GM10248 (cell line): ENCODE data around the gene SLC27A6.
"Not testable (repeated sequence)": the region's sequence is repeated elsewhere in the genome, so short reads cannot be mapped to it uniquely, and the experiment has no call there.

Experiments
- CTCF ChIA-PET: fragments of 300-600 bp; sonication (Branson Sonifier 250); formaldehyde crosslinking; extraction: SDS; loops from one replicate; lab custom pipeline; 2021; ENCODE audit warnings: antibody characterized with exemption; lab: Yijun Ruan, JAX
- POLR2A ChIA-PET: fragments of 350-650 bp; sonication (Branson Sonifier 250); formaldehyde crosslinking; extraction: SDS; loops from one replicate; lab custom pipeline; 2020; ENCODE audit warnings: antibody characterized with exemption; lab: Yijun Ruan, JAX
- DNase-seq: peaks from one replicate; pipeline ENCODE4 v3.0.0; 2012; ENCODE audit errors: extremely low spot score
- CTCF ChIP-seq: IDR thresholded peaks from 2 replicates; pipeline ENCODE4 v1.5.1; 2012; ENCODE audit warnings: mild to moderate bottlenecking, low read depth; ENCODE audit errors: extremely low read depth, missing control alignments, control extremely low read depth

SLC27A6 gene

GRCh38 chr5:128965011-128965637, at the start of gene SLC27A6:
TSS of gene SLC27A6 (plus strand) at chr5:128965488. CDS start at chr5:128966138, 650 bp downstream.
- TF ChIP-seq CTCF: no peak
- no peak for DNase-seq
- CTCF ChIA-PET: no interaction called here
- POLR2A ChIA-PET: no interaction called here

- no peak for DNase-seq
- CTCF ChIA-PET: interaction anchor here (2.4 kb wide), 1 partner anchor 14 kb away, joined by 11 read pairs; no protein-coding TSS in a partner anchor
- TF ChIP-seq CTCF: no peak
- POLR2A ChIA-PET: no interaction called here
These were observed 45.7 kb upstream of the SLC27A6 start for GRCh38 chr5:128919542-128919941.

GRCh38 chr5:128920345-128921215, 44.7 kb upstream of the SLC27A6 start:
- POLR2A ChIA-PET: no interaction called here
- no peak for TF ChIP-seq CTCF
- no peak for DNase-seq
- CTCF ChIA-PET: interaction anchor here (1.4 kb wide), 1 partner anchor 205 kb away, joined by 3 read pairs; no protein-coding TSS in a partner anchor

GRCh38 chr5:128924299-128924698, 41.0 kb upstream of the SLC27A6 start:
- ChIA-PET CTCF (interaction anchor here (0.9 to 1.8 kb wide), 2 partner anchors 11 to 18 kb away, joined by 3 to 9 read pairs; no protein-coding TSS in a partner anchor), POLR2A (no interaction called here)
- TF ChIP-seq CTCF: no peak
- DNase-seq: no peak

- DNase-seq: no peak
- POLR2A ChIA-PET: no interaction called here
- CTCF ChIA-PET: interaction anchor here (1.0 to 1.6 kb wide), 2 partner anchors 20 to 200 kb away, joined by 3 to 5 read pairs; no protein-coding TSS in a partner anchor
- no peak for TF ChIP-seq CTCF
These were observed 39.3 kb upstream of the SLC27A6 start for GRCh38 chr5:128925973-128926372.

GRCh38 chr5:128927644-128928043, 37.6 kb upstream of the SLC27A6 start:
- no peak for TF ChIP-seq CTCF
- ChIA-PET CTCF (no interaction called here), POLR2A (no interaction called here)
- no peak for DNase-seq

- CTCF ChIA-PET, DNase-seq, POLR2A ChIA-PET: not testable (repeated sequence)
These were observed 33.1 kb upstream of the SLC27A6 start for GRCh38 chr5:128932232-128932631.

- CTCF ChIA-PET, DNase-seq, POLR2A ChIA-PET: not testable (repeated sequence)
These were observed 22.2 kb upstream of the SLC27A6 start for GRCh38 chr5:128943100-128943499.
